ENCODE measurements around the gene CWC22.
"Not testable (repeated sequence)": the region's sequence is repeated elsewhere in the genome, so short reads cannot be mapped to it uniquely, and the experiment has no call there.

Gene CWC22

DNA sequence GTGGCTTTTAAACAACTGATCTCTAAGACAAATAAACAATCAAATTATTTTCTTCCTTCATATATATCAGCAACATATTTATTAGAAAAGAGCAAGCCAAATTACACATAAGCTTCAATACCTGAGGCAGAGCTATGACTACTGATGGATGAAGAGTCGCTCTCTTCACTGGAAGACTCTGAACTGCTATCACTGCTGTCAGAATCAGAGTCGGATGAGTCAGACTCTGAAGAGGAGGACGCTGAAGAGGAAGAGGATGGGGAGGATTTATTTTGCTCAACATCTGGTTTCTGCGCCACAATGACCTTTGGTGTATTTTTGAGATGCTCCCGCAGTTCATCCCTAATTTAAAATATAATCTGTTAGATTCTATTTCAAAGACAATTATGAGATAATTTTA, 56.7 kb downstream of the CWC22 start:
- no peak for DNase-seq (ENCODE audit: low read depth)

DNA sequence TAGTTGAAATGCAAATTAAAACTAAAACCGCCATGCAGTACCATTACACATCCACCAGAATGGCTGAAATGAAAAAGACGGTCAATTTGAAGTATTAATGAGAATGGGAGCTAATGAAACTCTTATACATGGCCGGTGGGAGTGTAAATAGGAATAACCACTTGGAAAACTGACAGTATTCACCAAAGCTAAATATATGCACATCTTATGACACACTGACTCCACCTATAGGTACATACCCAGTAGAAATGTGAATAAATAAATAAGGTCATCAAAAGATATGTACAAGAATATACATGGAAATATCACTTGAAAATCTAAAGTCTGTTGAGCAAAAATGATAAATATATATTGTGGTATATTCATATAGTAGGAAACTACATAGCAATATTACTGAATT, 57.7 kb downstream of the CWC22 start:
- DNase-seq (ENCODE audit: low read depth) = no peak

GRCh38 chr2:179948058-179948457, 59.0 kb downstream of the CWC22 start:
- DNase-seq (ENCODE audit: low read depth) = no peak

GRCh38 chr2:179946810-179947615, 60.1 kb downstream of the CWC22 start:
- DNase-seq (ENCODE audit: low read depth) = no peak

DNA sequence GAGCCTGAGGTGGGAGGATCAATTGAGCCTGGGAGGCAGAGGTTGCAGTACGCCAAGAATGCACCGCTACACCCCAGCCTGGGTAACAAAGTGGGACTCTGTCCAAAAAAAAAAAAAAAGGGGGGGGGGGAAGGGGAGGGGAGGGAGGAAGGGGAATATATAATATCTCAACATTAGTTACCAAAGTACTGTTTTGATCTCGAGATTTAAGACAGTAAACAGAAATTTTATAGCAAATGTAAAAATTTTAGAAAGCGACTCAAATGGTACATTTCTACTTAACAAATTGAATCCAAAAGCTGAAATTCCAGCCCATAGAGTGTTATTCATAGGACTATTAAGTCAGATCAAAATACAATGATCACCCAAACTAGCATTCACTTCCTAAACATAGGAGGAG, 60.8 kb downstream of the CWC22 start:
- DNase-seq (ENCODE audit: low read depth) = no peak

DNA sequence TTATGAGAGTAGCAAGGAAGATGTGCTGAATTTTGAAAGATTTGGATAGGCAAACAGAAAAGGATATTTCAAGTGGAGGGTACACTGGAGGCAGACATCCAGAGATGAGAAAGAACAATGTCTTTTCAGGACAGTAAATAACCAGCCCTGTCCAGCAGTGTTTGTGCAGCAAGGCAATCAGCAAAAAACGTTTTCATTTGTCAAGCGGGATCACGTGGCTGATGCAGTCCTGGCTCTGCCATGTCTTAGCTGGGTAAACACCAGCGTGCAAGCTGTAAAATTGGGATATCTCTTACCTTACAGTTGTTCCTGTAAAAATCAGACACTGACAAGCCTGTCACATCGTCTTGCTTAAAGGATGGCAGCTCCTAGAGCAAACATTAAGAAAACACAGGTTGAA, 67.8 kb downstream of the CWC22 start:
- no peak for DNase-seq (ENCODE audit: low read depth)

- DNase-seq (ENCODE audit: low read depth) = no peak
Observed at GRCh38 chr2:179938026-179938425, 69.1 kb downstream of the CWC22 start.

DNA sequence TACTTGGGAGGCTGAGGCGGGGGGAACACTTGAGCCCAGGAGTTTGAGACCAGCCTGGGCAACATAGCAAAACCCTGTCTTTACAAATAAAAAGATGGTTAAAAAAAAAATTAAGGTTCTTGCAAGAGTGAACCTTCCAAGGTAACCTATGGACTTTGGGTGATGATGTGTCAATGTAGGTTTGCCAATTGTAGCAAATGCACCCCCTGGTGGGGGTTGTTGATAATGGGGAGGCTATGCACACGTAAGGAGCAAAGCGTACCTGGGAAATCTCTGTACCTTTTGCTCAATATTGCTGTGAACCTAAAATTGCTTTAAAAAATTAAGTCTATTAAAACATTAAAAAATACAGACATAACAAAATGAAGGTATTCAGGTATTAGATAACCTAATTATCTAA, 70.4 kb downstream of the CWC22 start:
- no peak for DNase-seq (ENCODE audit: low read depth)

- no peak for DNase-seq (ENCODE audit: low read depth)
Observed at GRCh38 chr2:179936141-179936540, 71.0 kb downstream of the CWC22 start.

GRCh38 chr2:179932786-179933185, 74.3 kb downstream of the CWC22 start:
- DNase-seq (ENCODE audit: low read depth) = no peak

DNA sequence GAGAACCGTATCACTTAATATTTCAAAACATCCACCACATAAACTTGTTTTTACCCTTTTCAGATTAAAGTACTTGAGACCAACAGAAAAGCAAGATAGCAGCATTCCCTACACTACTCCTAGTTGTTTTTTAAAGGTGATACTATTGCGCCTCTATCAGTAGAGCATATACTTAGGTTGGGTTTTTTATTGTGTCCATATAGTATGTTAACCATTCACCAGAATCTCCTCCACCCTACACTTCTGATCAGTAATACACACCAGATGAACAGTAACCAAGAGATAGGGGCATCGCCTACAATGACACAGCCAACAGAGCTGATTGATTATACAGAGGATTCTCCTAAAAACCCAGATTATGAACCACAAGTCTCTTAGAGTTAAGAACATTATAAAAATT, 75.6 kb downstream of the CWC22 start:
- no peak for DNase-seq (ENCODE audit: low read depth)

- DNase-seq (ENCODE audit: low read depth) = not testable (repeated sequence)
Observed at GRCh38 chr2:179929997-179930396, 77.1 kb downstream of the CWC22 start.

GRCh38 chr2:179927041-179927440, 80.1 kb downstream of the CWC22 start:
- DNase-seq (ENCODE audit: low read depth) = no peak

- no peak for DNase-seq (ENCODE audit: low read depth)
Observed at GRCh38 chr2:179925713-179926112, 81.4 kb downstream of the CWC22 start.

DNA sequence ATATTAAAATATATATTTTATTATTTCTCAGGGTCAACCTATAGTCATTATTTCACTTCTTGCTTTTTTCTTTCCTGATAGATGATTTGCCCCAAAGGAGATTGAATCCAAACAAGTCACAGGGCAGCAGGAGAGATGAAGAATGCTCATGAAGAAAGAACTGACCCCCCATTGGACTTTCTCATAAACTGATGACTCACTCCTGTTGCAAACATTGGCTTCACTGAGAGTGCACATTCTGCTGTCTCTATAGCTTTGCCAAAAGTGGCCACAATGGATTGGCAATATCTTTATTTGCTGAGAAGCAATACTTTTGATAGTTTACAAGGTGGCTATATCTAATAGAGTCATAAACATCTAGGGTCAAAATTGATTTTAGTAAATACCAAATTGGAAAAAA, 89.8 kb downstream of the CWC22 start:
- no peak for DNase-seq (ENCODE audit: low read depth)

DNA sequence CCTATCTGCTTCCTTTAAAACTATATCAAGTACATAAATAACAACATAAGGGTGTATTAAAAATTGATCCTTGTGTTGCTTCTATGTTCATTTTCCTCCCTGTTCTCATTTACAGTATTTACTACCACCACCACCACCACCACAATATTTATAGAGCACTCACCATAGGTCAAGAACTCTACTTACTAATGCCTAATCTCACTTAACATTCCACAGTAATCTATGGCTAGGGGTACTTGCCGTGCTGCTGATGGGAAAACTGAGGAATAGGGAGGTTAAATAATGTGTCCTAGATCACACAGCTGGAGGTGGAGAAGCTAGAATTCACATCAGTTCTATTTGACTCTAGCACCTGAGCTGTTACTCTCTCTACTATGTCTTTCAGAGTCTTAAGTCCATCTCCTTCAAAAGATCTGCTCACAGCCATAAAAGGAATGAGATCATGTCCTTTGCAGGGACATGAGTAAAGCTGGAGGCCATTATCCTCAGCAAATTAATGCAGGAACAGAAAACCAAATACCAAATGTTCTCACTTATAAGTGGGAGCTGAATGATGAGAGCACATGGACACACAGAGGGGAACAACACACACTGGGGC, 91.6 kb downstream of the CWC22 start:
- DNase-seq (ENCODE audit: low read depth) = no peak

GRCh38 chr2:179913809-179914208, 93.3 kb downstream of the CWC22 start:
- no peak for DNase-seq (ENCODE audit: low read depth)

DNA sequence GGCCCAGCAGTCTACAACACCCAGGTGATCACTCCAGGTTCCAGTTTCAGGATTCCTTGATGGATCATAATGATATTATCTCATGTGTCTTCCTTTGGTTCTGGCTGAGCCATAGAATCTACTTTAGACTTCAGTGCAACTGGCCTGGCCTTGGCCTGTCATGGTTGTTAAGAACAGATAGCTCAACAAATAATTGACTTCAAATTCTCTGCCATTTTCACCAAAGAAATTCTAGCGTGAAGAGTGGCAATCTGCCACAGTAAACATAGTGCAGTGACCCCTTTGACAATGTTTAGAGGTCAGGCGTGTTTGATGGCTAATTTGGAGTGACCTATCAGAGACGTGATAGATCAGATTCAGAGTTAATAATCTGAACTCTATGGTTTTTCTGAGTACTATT, 95.5 kb downstream of the CWC22 start:
- no peak for DNase-seq (ENCODE audit: low read depth)

- DNase-seq (ENCODE audit: low read depth) = no peak
Observed at GRCh38 chr2:179910735-179911113, 96.4 kb downstream of the CWC22 start.

DNA sequence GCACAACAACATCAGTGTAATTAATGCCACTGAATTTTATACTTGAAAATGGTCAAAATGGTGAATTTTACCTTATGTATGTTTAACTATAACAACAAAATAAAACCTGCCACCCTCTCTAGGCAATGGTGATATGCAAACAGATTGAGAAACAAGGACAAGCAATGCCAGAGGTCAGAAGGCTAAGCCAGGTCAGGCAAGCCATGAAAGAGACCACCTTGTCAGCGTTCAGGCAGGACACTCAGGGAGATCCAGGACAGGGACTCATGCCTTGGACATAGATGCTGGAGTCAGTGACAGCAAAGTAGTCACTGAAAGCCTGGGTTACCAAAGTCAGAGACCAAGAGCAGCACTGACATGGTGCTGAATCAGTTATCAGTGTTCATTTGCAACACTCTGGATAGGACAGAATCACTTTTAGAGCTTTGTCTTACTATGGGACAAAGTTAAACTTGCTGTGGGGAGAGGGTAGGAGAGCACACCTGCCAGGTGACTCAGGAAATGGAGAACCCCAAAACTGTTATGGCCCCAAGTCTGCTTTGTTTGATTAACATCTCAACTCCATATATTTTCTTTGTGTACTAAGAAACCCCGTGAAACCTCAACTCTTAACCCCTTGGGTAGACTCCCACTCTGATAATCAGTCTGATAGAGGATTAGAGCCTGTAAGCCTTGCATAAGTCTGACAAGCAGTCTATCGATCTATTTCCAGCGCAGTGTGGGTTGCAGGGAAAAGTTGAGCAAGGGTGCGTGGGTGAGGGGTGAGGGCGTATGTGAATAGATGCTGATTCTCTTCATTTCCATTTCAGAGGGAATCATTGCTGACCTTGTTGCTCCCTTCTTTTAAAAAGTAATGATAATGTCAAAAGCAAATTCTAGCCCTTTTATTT, 97.0 kb downstream of the CWC22 start:
- no peak for DNase-seq (ENCODE audit: low read depth)

- DNase-seq (ENCODE audit: low read depth) = no peak
Observed at GRCh38 chr2:179900655-179901054, 106.4 kb downstream of the CWC22 start.

DNA sequence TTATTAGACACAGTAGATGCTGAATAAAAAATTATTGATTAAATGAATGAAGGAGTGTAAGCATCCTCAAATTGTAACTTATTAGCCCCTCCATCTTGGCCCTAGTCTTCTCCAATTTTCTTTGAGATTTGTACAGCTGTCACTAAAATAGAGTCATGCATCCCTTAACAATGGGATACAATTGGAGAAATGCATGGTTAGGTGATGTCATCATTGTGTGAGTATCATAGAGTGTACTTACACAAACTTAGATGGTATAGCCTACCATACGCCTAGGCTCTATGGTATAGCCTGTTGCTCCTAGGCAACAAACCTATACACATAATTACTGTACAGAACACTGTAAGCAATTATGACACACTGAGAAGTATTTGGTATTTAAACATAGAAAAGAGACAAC, 107.4 kb downstream of the CWC22 start:
- no peak for DNase-seq (ENCODE audit: low read depth)

DNA sequence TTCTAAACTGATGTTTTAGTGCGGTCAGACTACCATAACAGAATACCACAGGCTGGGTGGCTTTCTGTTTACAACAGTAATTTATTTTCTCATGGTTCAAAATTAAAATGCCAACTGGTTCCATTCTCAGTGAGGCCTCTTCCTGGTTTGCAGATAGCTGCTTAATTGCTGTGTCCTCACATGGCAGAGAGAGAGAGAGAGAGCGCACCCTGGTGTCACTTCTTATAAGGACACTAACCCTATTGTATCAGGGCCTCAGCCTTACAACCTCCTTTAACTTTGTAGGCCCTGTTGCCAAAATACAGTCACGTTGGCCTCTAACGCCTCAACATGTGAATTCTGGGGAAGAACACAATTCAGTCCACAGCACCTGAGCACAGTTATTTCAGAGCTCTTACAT, 108.2 kb downstream of the CWC22 start:
- no peak for DNase-seq (ENCODE audit: low read depth)

Measured in activated gamma-delta T cell treated with anti-CD3 and anti-CD28 coated beads, Interleukin-2, amount 50 U/mL, for 16 hours (primary cell).